Calu3 (cell line): ENCODE measurements around the gene VSIG10L2. TPM values are rescaled to one million over a fixed set of nuclear protein-coding genes. Genes with fewer than 3 reads are reported as not detected.

Source experiments
- BruUV-seq: library from RNA; stranded (reverse); fragments of 400-500 nt; replicated peaks from 2 replicates; lab custom pipeline; 2021; lab: Mats Ljungman, UMichigan
- CTCF ChIA-PET: fragments of 300-600 bp; sonication (Branson Sonifier 250); formaldehyde crosslinking; loops from one replicate; lab custom pipeline; 2022; ENCODE audit warnings: antibody characterized with exemption; lab: Charles Lee
- DNase-seq: peaks from one replicate; pipeline ENCODE4 v3.0.0; 2022
- H3K27ac Mint-ChIP-seq: one replicate; pipeline ENCODE4 v1.8.0; 2022; ENCODE audit warnings: mixed read lengths; ENCODE audit not compliant: unreplicated experiment
- H3K27me3 Mint-ChIP-seq: one replicate; pipeline ENCODE4 v1.8.0; 2022; ENCODE audit warnings: mixed read lengths; ENCODE audit not compliant: unreplicated experiment
- H3K36me3 Mint-ChIP-seq: one replicate; pipeline ENCODE4 v1.8.0; 2022; ENCODE audit warnings: mild to moderate bottlenecking, moderate library complexity, mixed read lengths; ENCODE audit not compliant: insufficient read depth, unreplicated experiment
- H3K4me1 Mint-ChIP-seq: one replicate; pipeline ENCODE4 v1.8.0; 2022; ENCODE audit warnings: mild to moderate bottlenecking, low read depth, mixed read lengths; ENCODE audit not compliant: unreplicated experiment
- H3K4me3 Mint-ChIP-seq: one replicate; pipeline ENCODE4 v1.8.0; 2022; ENCODE audit warnings: mild to moderate bottlenecking, low read depth, moderate library complexity, mixed read lengths; ENCODE audit not compliant: unreplicated experiment
- H3K9me3 Mint-ChIP-seq: one replicate; pipeline ENCODE4 v1.8.0; 2022; ENCODE audit warnings: low read depth, mixed read lengths; ENCODE audit not compliant: unreplicated experiment
- intact Hi-C: fragments of 100-400 bp; cut with micrococcal nuclease; formaldehyde crosslinking; loops from one replicate; pipeline ENCODE4 v1.10.0; 2022; ENCODE audit not compliant: unreplicated experiment
- total RNA-seq: library from RNA; stranded (reverse); gene quantifications from 2 replicates; pipeline ENCODE4 v1.2.3, GENCODE V29; 2022
- TF ChIP-seq, protein P1 (sequence below): fragments of 200-600 bp; IDR thresholded peaks from one replicate; pipeline ENCODE4 v1.8.0; 2022; ENCODE audit warnings: antibody characterized with exemption; ENCODE audit not compliant: unreplicated experiment

Gene VSIG10L2
- total RNA-seq, 1 experiment from 2014 or later = not detected

DNA sequence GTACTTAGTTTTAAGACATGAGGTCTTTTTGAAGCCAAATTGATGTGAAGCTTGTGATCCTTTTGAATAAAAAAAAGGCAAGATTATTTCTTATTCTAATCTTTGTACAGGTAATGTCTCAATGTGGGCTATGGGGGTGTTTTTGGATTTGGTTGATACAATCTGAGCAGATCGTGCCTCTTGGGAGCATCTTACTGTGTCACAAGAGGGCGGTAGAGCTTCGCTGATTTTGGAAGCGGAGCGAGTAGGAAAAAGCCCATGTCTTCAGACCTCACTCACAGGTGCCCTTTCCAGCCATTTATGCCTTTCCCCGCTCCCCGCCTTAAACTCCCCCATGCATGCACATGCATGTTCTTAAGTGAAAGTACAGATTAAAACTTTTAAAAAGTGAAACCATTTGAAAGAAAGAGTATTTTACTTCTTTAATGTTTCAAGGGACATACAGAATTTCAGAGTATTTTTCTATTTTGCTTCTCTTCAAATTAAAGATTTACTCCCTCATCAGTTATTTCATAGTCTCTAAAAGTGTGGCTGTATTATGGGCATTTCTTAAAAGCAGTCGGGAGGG, 22.7 kb upstream of the VSIG10L2 start:
- H3K36me3 Mint-ChIP-seq = no peaks in the 10 kb centered on the region
- CTCF ChIA-PET = interaction anchor here (1.1 kb wide), 1 partner anchor 271 kb away, joined by 7 read pairs; no protein-coding TSS in a partner anchor
- no peaks in the 10 kb centered on the region for H3K9me3 Mint-ChIP-seq
- intact Hi-C loops = loop anchor here (1.0 kb wide), 1 partner anchor 271 kb away; no protein-coding TSS in a partner anchor
- H3K4me1 Mint-ChIP-seq = no peaks in the 10 kb centered on the region
- H3K4me3 Mint-ChIP-seq = no peak overlapping the region
- peaks cover 47% of the 10 kb centered on the region for H3K27me3 Mint-ChIP-seq
- TF ChIP-seq, protein P1, sequence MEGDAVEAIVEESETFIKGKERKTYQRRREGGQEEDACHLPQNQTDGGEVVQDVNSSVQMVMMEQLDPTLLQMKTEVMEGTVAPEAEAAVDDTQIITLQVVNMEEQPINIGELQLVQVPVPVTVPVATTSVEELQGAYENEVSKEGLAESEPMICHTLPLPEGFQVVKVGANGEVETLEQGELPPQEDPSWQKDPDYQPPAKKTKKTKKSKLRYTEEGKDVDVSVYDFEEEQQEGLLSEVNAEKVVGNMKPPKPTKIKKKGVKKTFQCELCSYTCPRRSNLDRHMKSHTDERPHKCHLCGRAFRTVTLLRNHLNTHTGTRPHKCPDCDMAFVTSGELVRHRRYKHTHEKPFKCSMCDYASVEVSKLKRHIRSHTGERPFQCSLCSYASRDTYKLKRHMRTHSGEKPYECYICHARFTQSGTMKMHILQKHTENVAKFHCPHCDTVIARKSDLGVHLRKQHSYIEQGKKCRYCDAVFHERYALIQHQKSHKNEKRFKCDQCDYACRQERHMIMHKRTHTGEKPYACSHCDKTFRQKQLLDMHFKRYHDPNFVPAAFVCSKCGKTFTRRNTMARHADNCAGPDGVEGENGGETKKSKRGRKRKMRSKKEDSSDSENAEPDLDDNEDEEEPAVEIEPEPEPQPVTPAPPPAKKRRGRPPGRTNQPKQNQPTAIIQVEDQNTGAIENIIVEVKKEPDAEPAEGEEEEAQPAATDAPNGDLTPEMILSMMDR = peak; percentile 51
- H3K27ac Mint-ChIP-seq = no peak overlapping the region
- DNase-seq = peak; percentile 52
- no TSS peak for BruUV-seq

DNA sequence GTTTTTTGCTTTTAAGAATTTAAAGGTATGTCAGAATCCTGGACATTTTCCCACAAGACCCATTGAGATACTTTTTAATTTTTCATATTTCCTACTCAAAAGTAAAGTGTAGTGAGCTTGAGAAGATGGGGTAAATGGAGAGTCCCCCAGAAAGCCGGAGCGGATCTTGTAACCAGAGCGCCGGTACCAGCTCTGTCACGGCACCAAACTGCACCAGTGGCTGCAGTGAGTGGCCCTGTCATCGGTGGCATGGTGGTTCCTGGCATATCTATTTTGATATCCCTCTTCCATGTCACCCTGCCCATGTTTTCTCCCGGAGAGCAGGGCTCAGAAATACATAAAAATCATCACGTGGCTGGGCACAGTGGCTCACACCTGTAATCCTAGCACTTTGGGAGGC, 22.2 kb upstream of the VSIG10L2 start:
- H3K4me3 Mint-ChIP-seq = no peak overlapping the region
- BruUV-seq = no TSS peak
- CTCF ChIA-PET = interaction anchor here (1.1 kb wide), 1 partner anchor 270 kb away, joined by 7 read pairs; no protein-coding TSS in a partner anchor
- intact Hi-C loops = loop anchor here (1.0 kb wide), 1 partner anchor 271 kb away; no protein-coding TSS in a partner anchor
- TF ChIP-seq, protein P1 = no peak
- H3K4me1 Mint-ChIP-seq = no peaks in the 10 kb centered on the region
- no peaks in the 10 kb centered on the region for H3K36me3 Mint-ChIP-seq
- H3K27me3 Mint-ChIP-seq = peaks cover 42% of the 10 kb centered on the region
- H3K27ac Mint-ChIP-seq = no peak overlapping the region
- H3K9me3 Mint-ChIP-seq = no peaks in the 10 kb centered on the region
- no peak for DNase-seq

DNA sequence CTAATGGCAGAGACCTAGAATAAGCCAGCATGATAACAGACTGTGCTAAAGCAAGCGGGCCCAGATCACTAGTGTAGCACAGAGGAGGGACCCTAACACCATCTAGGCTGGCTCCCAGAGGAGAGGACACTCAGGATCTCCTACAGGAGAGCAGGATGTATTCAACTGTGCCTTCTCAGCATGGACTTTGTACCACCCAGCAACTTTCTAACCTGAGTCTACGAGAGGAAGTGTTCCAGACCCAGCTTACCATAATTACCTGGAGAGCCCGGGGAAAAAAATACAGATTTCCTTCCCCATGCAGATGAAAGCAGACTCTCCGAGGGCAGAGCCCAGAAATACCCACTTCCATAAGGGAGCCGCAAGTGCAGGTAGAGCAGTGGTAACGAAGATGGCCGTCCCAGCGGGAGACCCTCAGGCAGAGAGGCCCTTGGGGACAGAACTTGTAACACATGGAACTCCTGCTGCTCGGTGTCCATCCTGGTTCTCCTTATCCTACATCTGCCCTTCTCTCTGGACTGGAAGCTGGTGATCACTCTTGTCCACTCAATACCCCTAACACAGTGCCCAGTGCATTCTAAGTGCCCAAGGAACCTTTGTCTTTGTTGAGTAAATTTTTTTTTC, 21.3 kb upstream of the VSIG10L2 start:
- Mint-ChIP-seq H3K27ac (no peak overlapping the region), H3K4me3 (no peak overlapping the region), H3K9me3 (no peaks in the 10 kb centered on the region), H3K36me3 (no peaks in the 10 kb centered on the region), H3K4me1 (no peaks in the 10 kb centered on the region), H3K27me3 (peaks cover 33% of the 10 kb centered on the region)
- BruUV-seq = no TSS peak
- CTCF ChIA-PET = no interaction called here
- TF ChIP-seq, protein P1 = no peak
- intact Hi-C loops = no loop called here
- DNase-seq = no peak

DNA sequence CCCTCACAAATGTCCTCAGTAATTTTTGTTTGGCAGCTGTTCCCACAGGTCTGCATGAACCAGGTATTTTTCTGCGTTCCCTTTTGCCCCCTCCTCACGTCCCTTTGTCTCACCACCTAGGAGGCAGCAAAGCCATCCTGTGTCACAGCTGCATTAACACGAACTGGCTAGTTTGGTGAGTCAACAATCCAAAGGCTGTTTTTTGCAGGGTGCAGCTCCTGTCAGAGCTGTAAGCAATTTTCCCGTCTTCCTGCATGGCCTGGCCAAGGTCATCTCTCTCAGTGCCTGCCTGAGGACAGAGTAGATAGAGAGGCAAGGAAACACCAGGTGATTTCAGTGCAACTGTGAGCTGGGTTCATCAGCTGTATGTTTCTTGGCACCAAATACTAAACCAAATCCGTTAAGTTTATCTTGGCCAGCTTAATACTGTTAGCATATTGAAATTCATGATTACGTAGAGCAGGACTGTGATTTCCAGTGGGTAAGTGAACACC, 20.6 kb upstream of the VSIG10L2 start:
- Mint-ChIP-seq H3K4me1 (no peaks in the 10 kb centered on the region), H3K27ac (no peak overlapping the region), H3K4me3 (no peak overlapping the region), H3K27me3 (peaks cover 27% of the 10 kb centered on the region), H3K36me3 (no peaks in the 10 kb centered on the region), H3K9me3 (no peaks in the 10 kb centered on the region)
- DNase-seq = no peak
- no TSS peak for BruUV-seq
- CTCF ChIA-PET = no interaction called here
- intact Hi-C loops = no loop called here
- TF ChIP-seq, protein P1 = no peak
